Neural cell (in vitro differentiated cells): ENCODE measurements around the gene PTPN13. TPM values are rescaled to one million over a fixed set of nuclear protein-coding genes. Genes with fewer than 3 reads are reported as not detected.

Source experiments
- H2AFZ ChIP-seq: fragments of 200-600, 300-800 bp; sonication (generic), shearing (Covaris generic); 2 replicates; pipeline ENCODE4 v1.6.0; 2014; ENCODE audit warnings: low read depth, mild to moderate bottlenecking, antibody characterized with exemption, low read length, moderate library complexity
- H3F3A ChIP-seq: fragments of 200-600 bp; shearing (Covaris generic); 2 replicates; pipeline ENCODE4 v1.6.1; 2016; ENCODE audit warnings: mild to moderate bottlenecking, moderate library complexity, mixed read lengths, antibody characterized with exemption, low read length; ENCODE audit not compliant: insufficient read depth, poor library complexity, severe bottlenecking
- H3K27ac ChIP-seq: fragments of 200-600, 300-800 bp; sonication (generic), shearing (Covaris generic); 2 replicates; pipeline ENCODE4 v1.5.1; 2014; ENCODE audit warnings: mild to moderate bottlenecking, low read length, moderate library complexity
- H3K27me3 ChIP-seq: fragments of 300-800, 200-600 bp; sonication (generic), shearing (Covaris generic); 2 replicates; pipeline ENCODE4 v1.6.0; 2014; ENCODE audit warnings: mild to moderate bottlenecking, low read depth, low read length, moderate library complexity; ENCODE audit not compliant: insufficient read depth
- H3K36me3 ChIP-seq: fragments of 300-800, 200-600 bp; sonication (generic), shearing (Covaris generic); 2 replicates; pipeline ENCODE4 v1.5.1; 2014; ENCODE audit warnings: mild to moderate bottlenecking, antibody characterized with exemption, low read length, moderate library complexity; ENCODE audit not compliant: insufficient read depth
- H3K4me2 ChIP-seq: fragments of 300-800, 200-600 bp; sonication (generic), shearing (Covaris generic); 2 replicates; pipeline ENCODE4 v1.6.0; 2014; ENCODE audit warnings: mild to moderate bottlenecking, low read length
- H3K4me3 ChIP-seq: fragments of 300-800, 200-600 bp; sonication (generic), shearing (Covaris generic); 2 replicates; pipeline ENCODE4 v1.5.1; 2014; ENCODE audit warnings: mild to moderate bottlenecking, low read length, moderate library complexity
- H3K79me2 ChIP-seq: fragments of 200-600 bp; shearing (Covaris generic); replicated peaks from 2 replicates; pipeline ENCODE4 v1.6.0; 2014; ENCODE audit warnings: mild to moderate bottlenecking, low read length, moderate library complexity; ENCODE audit not compliant: insufficient read depth
- H3K9ac ChIP-seq: fragments of 300-800, 200-600 bp; sonication (generic), shearing (Covaris generic); 2 replicates; pipeline ENCODE4 v1.6.1; 2016; ENCODE audit warnings: mild to moderate bottlenecking, low read length, mixed read lengths
- H3K9me2 ChIP-seq: fragments of 200-600 bp; shearing (Covaris generic); 2 replicates; pipeline ENCODE4 v1.6.1; 2016; ENCODE audit warnings: mild to moderate bottlenecking, low read length, mixed read lengths; ENCODE audit not compliant: insufficient read depth
- H3K9me3 ChIP-seq: fragments of 200-600, 300-800 bp; sonication (generic), shearing (Covaris generic); 2 replicates; pipeline ENCODE4 v1.6.1; 2016; ENCODE audit warnings: mild to moderate bottlenecking, mixed run types, low read length, moderate library complexity, mixed read lengths
- H4K20me1 ChIP-seq: fragments of 200-600 bp; shearing (Covaris generic); 2 replicates; pipeline ENCODE4 v1.6.1; 2016; ENCODE audit warnings: mild to moderate bottlenecking, mixed run types; ENCODE audit not compliant: insufficient read depth
- CTCF ChIP-seq: fragments of 450-650 bp; IDR thresholded peaks from 2 replicates; pipeline ENCODE4 v1.5.1; 2014; ENCODE audit warnings: antibody characterized with exemption, mild to moderate bottlenecking, moderate library complexity; ENCODE audit not compliant: poor library complexity, severe bottlenecking
- EP300 ChIP-seq: fragments of 450-650 bp; conservative IDR thresholded peaks from 2 replicates; pipeline ENCODE4 v1.6.1; 2014; ENCODE audit warnings: antibody characterized with exemption, mild to moderate bottlenecking, moderate library complexity; ENCODE audit not compliant: poor library complexity, severe bottlenecking
- EZH2 ChIP-seq: fragments of 200-600, 300-800 bp; shearing (Covaris generic), sonication (generic); IDR thresholded peaks from 2 replicates; pipeline ENCODE4 v1.6.1; 2014; ENCODE audit warnings: antibody characterized with exemption, low read length, borderline replicate concordance, mild to moderate bottlenecking; ENCODE audit not compliant: insufficient read depth, poor library complexity, severe bottlenecking
- MXI1 ChIP-seq: fragments of 450-650 bp; conservative IDR thresholded peaks from 2 replicates; pipeline ENCODE4 v1.6.1; 2014; ENCODE audit warnings: antibody characterized with exemption, mild to moderate bottlenecking; ENCODE audit not compliant: poor library complexity, severe bottlenecking
- POLR2AphosphoS5 ChIP-seq: IDR thresholded peaks from 2 replicates; pipeline ENCODE4 v1.6.1; 2012
- RAD21 ChIP-seq: fragments of 450-650 bp; conservative IDR thresholded peaks from 2 replicates; pipeline ENCODE4 v1.6.1; 2014; ENCODE audit warnings: antibody characterized with exemption, mild to moderate bottlenecking, moderate library complexity
- SMC3 ChIP-seq: fragments of 450-650 bp; conservative IDR thresholded peaks from 2 replicates; pipeline ENCODE4 v1.6.1; 2014; ENCODE audit warnings: antibody characterized with exemption, mild to moderate bottlenecking, moderate library complexity; ENCODE audit not compliant: poor library complexity
- TAF1 ChIP-seq: IDR thresholded peaks from 2 replicates; pipeline ENCODE4 v1.6.1; 2012; ENCODE audit warnings: low read depth
- polyA plus RNA-seq: library from polyadenylated mRNA; depleted of rRNA; stranded (reverse); fragments of >200 nt; gene quantifications from 2 replicates; pipeline ENCODE4 v1.2.3, GENCODE V29; 2014
- TF ChIP-seq, protein P1 (sequence below): IDR thresholded peaks from 2 replicates; pipeline ENCODE4 v1.6.1; 2012; ENCODE audit warnings: borderline replicate concordance

The PTPN13 gene
- polyA plus RNA-seq, 1 donor from 2014 or later, result 4.7 TPM

- no peaks in the 10 kb centered on the region for H3K27me3 ChIP-seq
- no peak overlapping the region for H3K9ac ChIP-seq
- no peak overlapping the region for H3K4me3 ChIP-seq
- no peaks in the 10 kb centered on the region for H3F3A ChIP-seq
- TF ChIP-seq POLR2AphosphoS5 (no peak), EP300 (no peak), TAF1 (no peak), EZH2 (no peak), SMC3 (no peak), CTCF (no peak)
- TF ChIP-seq, protein P1, sequence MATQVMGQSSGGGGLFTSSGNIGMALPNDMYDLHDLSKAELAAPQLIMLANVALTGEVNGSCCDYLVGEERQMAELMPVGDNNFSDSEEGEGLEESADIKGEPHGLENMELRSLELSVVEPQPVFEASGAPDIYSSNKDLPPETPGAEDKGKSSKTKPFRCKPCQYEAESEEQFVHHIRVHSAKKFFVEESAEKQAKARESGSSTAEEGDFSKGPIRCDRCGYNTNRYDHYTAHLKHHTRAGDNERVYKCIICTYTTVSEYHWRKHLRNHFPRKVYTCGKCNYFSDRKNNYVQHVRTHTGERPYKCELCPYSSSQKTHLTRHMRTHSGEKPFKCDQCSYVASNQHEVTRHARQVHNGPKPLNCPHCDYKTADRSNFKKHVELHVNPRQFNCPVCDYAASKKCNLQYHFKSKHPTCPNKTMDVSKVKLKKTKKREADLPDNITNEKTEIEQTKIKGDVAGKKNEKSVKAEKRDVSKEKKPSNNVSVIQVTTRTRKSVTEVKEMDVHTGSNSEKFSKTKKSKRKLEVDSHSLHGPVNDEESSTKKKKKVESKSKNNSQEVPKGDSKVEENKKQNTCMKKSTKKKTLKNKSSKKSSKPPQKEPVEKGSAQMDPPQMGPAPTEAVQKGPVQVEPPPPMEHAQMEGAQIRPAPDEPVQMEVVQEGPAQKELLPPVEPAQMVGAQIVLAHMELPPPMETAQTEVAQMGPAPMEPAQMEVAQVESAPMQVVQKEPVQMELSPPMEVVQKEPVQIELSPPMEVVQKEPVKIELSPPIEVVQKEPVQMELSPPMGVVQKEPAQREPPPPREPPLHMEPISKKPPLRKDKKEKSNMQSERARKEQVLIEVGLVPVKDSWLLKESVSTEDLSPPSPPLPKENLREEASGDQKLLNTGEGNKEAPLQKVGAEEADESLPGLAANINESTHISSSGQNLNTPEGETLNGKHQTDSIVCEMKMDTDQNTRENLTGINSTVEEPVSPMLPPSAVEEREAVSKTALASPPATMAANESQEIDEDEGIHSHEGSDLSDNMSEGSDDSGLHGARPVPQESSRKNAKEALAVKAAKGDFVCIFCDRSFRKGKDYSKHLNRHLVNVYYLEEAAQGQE, result no peak
- H3K4me2 ChIP-seq, result no peak overlapping the region
- H2AFZ ChIP-seq, result no peak overlapping the region
- no peaks in the 10 kb centered on the region for H3K79me2 ChIP-seq
- no peak overlapping the region for H3K27ac ChIP-seq
- no peaks in the 10 kb centered on the region for H3K9me2 ChIP-seq
- no peaks in the 10 kb centered on the region for H3K9me3 ChIP-seq
- H4K20me1 ChIP-seq, result no peaks in the 10 kb centered on the region
- no peaks in the 10 kb centered on the region for H3K36me3 ChIP-seq
Observed at GRCh38 chr4:86664959-86665358, 70.8 kb downstream of the PTPN13 start.

- H3K4me2 ChIP-seq, result no peak overlapping the region
- H3K27ac ChIP-seq, result no peak overlapping the region
- H3K4me3 ChIP-seq, result no peak overlapping the region
- H3K27me3 ChIP-seq, result no peaks in the 10 kb centered on the region
- no peaks in the 10 kb centered on the region for H3K9me3 ChIP-seq
- no peaks in the 10 kb centered on the region for H3K79me2 ChIP-seq
- H3K9ac ChIP-seq, result no peak overlapping the region
- TF ChIP-seq EP300 (no peak), POLR2AphosphoS5 (no peak), CTCF (no peak), RAD21 (no peak), MXI1 (no peak), EZH2 (no peak), SMC3 (no peak), TAF1 (no peak)
- TF ChIP-seq, protein P1, result no peak
- no peaks in the 10 kb centered on the region for H3K9me2 ChIP-seq
- no peaks in the 10 kb centered on the region for H3F3A ChIP-seq
- H2AFZ ChIP-seq, result no peak overlapping the region
- H3K36me3 ChIP-seq, result no peaks in the 10 kb centered on the region
- no peaks in the 10 kb centered on the region for H4K20me1 ChIP-seq
Observed at GRCh38 chr4:86670298-86670697, 76.2 kb downstream of the PTPN13 start.
